ENCODE measurements around the gene PTPRD. TPM values are rescaled to one million over a fixed set of nuclear protein-coding genes. Genes with fewer than 3 reads are reported as not detected.

PTPRD gene
- total and polyA plus RNA-seq, 2 of the 4 experiments (the other 2 are of a cell fraction): 0.07 to 0.18 TPM

DNA sequence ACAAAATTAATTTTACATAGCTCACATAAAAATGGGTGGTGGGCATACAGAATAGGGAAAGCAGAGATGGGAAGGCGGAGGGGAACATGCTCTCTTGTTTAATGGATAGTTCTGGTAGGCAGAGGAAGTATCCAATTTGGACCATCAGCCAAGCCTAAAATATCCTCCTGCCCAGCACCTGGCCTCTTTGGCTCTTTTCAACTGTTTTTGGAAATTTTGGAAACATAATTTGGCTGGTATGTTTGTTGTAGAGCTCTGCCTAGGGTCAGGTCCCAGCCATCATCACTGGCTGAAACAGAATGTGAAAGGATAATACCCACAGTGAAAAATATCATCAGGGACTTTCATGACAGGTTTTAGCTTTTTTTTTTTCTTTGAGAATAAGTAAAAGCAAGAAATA, 2345.9 kb downstream of the PTPRD start:
- no peaks in the 10 kb centered on the region for H3K36me3 ChIP-seq (ENCODE audit: control insufficient read depth, insufficient read depth, low read length)
- TF ChIP-seq, protein P1, sequence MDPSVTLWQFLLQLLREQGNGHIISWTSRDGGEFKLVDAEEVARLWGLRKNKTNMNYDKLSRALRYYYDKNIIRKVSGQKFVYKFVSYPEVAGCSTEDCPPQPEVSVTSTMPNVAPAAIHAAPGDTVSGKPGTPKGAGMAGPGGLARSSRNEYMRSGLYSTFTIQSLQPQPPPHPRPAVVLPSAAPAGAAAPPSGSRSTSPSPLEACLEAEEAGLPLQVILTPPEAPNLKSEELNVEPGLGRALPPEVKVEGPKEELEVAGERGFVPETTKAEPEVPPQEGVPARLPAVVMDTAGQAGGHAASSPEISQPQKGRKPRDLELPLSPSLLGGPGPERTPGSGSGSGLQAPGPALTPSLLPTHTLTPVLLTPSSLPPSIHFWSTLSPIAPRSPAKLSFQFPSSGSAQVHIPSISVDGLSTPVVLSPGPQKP (IDR thresholded peaks at IDR 0.05; ENCODE audit: borderline replicate concordance, low read depth, low read length): no peak
- TF ChIP-seq RFX5 (IDR thresholded peaks at IDR 0.05; ENCODE audit: low read depth, low read length): no peak
- no peak for TF ChIP-seq MAZ (IDR thresholded peaks at IDR 0.05; ENCODE audit: borderline replicate concordance, low read depth, low read length)
- no peak for TF ChIP-seq CTCF (conservative IDR thresholded peaks at IDR 0.05; ENCODE audit: low read depth, low read length)
- no peak for TF ChIP-seq SMC3 (IDR thresholded peaks at IDR 0.05; ENCODE audit: low read depth, low read length)
- TF ChIP-seq RCOR1 (IDR thresholded peaks at IDR 0.05; ENCODE audit: insufficient replicate concordance, low read length): no peak
- no peak for TF ChIP-seq BHLHE40 (IDR thresholded peaks at IDR 0.05; ENCODE audit: low read depth, low read length)
- no peak for TF ChIP-seq USF2 (IDR thresholded peaks at IDR 0.05; ENCODE audit: low read depth, low read length)
- no peak for TF ChIP-seq MXI1 (IDR thresholded peaks at IDR 0.05; ENCODE audit: borderline replicate concordance, low read depth, low read length)
- no peak overlapping the region for H3K9ac ChIP-seq (ENCODE audit: low read depth, low read length)
- H3K18ac ChIP-seq (ENCODE audit: low read depth, low read length): no peak overlapping the region
- no peaks in the 10 kb centered on the region for H3K27me3 ChIP-seq (ENCODE audit: control insufficient read depth, insufficient read depth, low read length)
- H3K23ac ChIP-seq (ENCODE audit: low read depth, low read length): no peak overlapping the region
- no peak overlapping the region for H2BK120ac ChIP-seq (ENCODE audit: low read depth, low read length)
- no peak overlapping the region for H4K91ac ChIP-seq (ENCODE audit: insufficient read depth, low read depth, low read length)
- no peak overlapping the region for H3K14ac ChIP-seq (replicated peaks; ENCODE audit: low read depth, low read length)
- H3K9me1 ChIP-seq (ENCODE audit: insufficient read depth, low read length): no peaks in the 10 kb centered on the region
- DNase-seq (no peak), ATAC-seq (ENCODE audit: low read depth) (no peak)
- intact Hi-C loops (cut with micrococcal nuclease): no loop called here
- H2AK9ac ChIP-seq (replicated peaks; ENCODE audit: low read depth, low read length, poor library complexity): no peak overlapping the region
- H3K9me3 ChIP-seq (ENCODE audit: control insufficient read depth, insufficient read depth, low read length): no peaks in the 10 kb centered on the region; the same call in none of the 2 replicates
- in situ Hi-C loops (cut with MboI; ENCODE audit: low sequenced_read_pairs): no loop called here
- no peak overlapping the region for H2BK20ac ChIP-seq (ENCODE audit: low read depth, low read length)
- ChIA-PET CTCF (no interaction called here), POLR2A (ENCODE audit: unreplicated experiment) (no interaction called here)
- H4K20me1 ChIP-seq (ENCODE audit: insufficient read depth, low read length): no peaks in the 10 kb centered on the region
- no peak overlapping the region for H2BK5ac ChIP-seq (ENCODE audit: low read depth, low read length, poor library complexity, severe bottlenecking)
- H4K8ac ChIP-seq (ENCODE audit: low read depth in 2 of 2, low read length in 2 of 2): no peak overlapping the region
- H2BK15ac ChIP-seq (ENCODE audit: low read depth, low read length): no peak overlapping the region
- H2AK5ac ChIP-seq (ENCODE audit: low read depth, low read length): no peak overlapping the region
- no peak overlapping the region for H4K5ac ChIP-seq (ENCODE audit: low read depth, low read length)
- no TSS peak for BruUV-seq (replicated peaks)
- no peak overlapping the region for H2AFZ ChIP-seq (replicated peaks; ENCODE audit: low read length, poor library complexity)
- no peaks in the 10 kb centered on the region for H3K79me1 ChIP-seq (ENCODE audit: low read depth in 1 of 2, low read length in 2 of 2)
- no peak overlapping the region for H3K4ac ChIP-seq (ENCODE audit: low read depth, low read length)
- H3K4me3 ChIP-seq (ENCODE audit: insufficient read depth, low read depth, low read length): no peak overlapping the region
- no peak overlapping the region for H3K4me2 ChIP-seq (ENCODE audit: low read depth, low read length)
- dilution Hi-C loops (cut with HindIII; ENCODE audit: low sequenced_read_pairs, unreplicated experiment): no loop called here
- no peaks in the 10 kb centered on the region for H3K4me1 ChIP-seq (ENCODE audit: control insufficient read depth, insufficient read depth, low read length)
- H3K56ac ChIP-seq (ENCODE audit: extremely low read depth, insufficient read depth, low read length): no peak overlapping the region
- WGBS, 2 experiments (ENCODE audit: extremely low coverage in 2 of 2, insufficient read length in 1 of 2): no CpG with 5 or more reads among the region's 1 CpG
- H3K27ac ChIP-seq (ENCODE audit: insufficient read depth, low read length): no peak overlapping the region
